ENCODE data around the gene VEZT.

DNA sequence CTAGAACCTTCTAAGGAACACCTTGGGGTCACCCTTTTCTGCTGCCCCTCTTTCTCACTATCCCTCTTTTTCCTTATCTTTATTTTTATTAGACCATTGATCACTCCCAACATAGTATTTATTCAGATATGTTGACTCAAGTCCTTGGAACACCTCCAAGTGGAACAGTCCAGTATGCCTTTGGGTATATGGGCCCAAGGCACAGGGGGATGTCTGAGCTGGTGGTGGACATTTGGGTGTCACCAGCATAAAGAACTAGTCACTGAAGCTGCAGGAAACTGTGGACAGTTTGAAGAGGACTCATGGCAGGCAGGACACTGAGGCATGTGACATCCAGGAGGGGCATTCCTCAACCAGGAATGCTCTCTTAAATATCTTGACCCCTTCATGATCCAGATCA is 105.6 kb downstream of the VEZT start:
- TF ChIP-seq, protein P1, sequence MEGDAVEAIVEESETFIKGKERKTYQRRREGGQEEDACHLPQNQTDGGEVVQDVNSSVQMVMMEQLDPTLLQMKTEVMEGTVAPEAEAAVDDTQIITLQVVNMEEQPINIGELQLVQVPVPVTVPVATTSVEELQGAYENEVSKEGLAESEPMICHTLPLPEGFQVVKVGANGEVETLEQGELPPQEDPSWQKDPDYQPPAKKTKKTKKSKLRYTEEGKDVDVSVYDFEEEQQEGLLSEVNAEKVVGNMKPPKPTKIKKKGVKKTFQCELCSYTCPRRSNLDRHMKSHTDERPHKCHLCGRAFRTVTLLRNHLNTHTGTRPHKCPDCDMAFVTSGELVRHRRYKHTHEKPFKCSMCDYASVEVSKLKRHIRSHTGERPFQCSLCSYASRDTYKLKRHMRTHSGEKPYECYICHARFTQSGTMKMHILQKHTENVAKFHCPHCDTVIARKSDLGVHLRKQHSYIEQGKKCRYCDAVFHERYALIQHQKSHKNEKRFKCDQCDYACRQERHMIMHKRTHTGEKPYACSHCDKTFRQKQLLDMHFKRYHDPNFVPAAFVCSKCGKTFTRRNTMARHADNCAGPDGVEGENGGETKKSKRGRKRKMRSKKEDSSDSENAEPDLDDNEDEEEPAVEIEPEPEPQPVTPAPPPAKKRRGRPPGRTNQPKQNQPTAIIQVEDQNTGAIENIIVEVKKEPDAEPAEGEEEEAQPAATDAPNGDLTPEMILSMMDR (IDR thresholded peaks at IDR 0.05; ENCODE audit: low read length), result no peak
- no peak for TF ChIP-seq EZH2 (IDR thresholded peaks at IDR 0.05; ENCODE audit: borderline replicate concordance, low read length)

Data from OCI-LY1 (cell line).